PC-9 (cell line): ENCODE results near the gene CRADD. TPM values are rescaled to one million over a fixed set of nuclear protein-coding genes. Genes with fewer than 3 reads are reported as not detected.

Experiments used
- BruUV-seq: library from RNA; stranded (reverse); fragments of 400-500 nt; replicated peaks from 2 replicates; lab custom pipeline; 2021; lab: Mats Ljungman, UMichigan
- CTCF ChIA-PET: fragments of 300-600 bp; sonication (Branson Sonifier 250); formaldehyde crosslinking; loops from one replicate; lab custom pipeline; 2022; ENCODE audit warnings: antibody characterized with exemption; lab: Charles Lee
- POLR2A ChIA-PET: fragments of 300-600 bp; sonication (Branson Sonifier 250); formaldehyde crosslinking; loops from one replicate; lab custom pipeline; 2022; ENCODE audit warnings: antibody characterized with exemption; ENCODE audit not compliant: unreplicated experiment; lab: Charles Lee
- DNase-seq, 2 experiments: peaks; one replicate each; pipeline versions ENCODE4 v3.0.0 to v3.0.0-alpha.2; 2015 to 2022; ENCODE audit warnings: mixed read lengths in 1 of 2
- H2AFZ ChIP-seq: fragments of 200-600 bp; sonication (generic); 2 replicates; pipeline ENCODE4 v1.8.1; 2017; ENCODE audit warnings: antibody characterized with exemption
- H3F3A ChIP-seq: fragments of 200-600 bp; sonication (generic); 2 replicates; pipeline ENCODE4 v1.8.1; 2017; ENCODE audit warnings: antibody characterized with exemption, mild to moderate bottlenecking, low read depth; ENCODE audit not compliant: insufficient read depth
- H3K27ac ChIP-seq: fragments of 200-600 bp; sonication (generic); 2 replicates; pipeline ENCODE4 v1.6.1; 2016; ENCODE audit warnings: mixed run types
- H3K27me3 ChIP-seq: fragments of 200-600 bp; sonication (generic); 2 replicates; pipeline ENCODE4 v1.6.1; 2016; ENCODE audit warnings: low read depth, mixed run types; ENCODE audit not compliant: insufficient read depth
- H3K36me3 ChIP-seq: fragments of 200-600 bp; sonication (generic); 2 replicates; pipeline ENCODE4 v1.6.1; 2016; ENCODE audit warnings: low read depth, mixed run types
- H3K4me1 ChIP-seq: fragments of 200-600 bp; sonication (generic); replicated peaks from 2 replicates; pipeline ENCODE4 v1.6.1; 2016; ENCODE audit warnings: mixed run types; ENCODE audit not compliant: insufficient read depth
- H3K4me2 ChIP-seq: fragments of 200-600 bp; sonication (generic); 2 replicates; pipeline ENCODE4 v1.6.1; 2017; ENCODE audit warnings: mixed run types
- H3K4me3 ChIP-seq: fragments of 200-600 bp; sonication (generic); 2 replicates; pipeline ENCODE4 v1.6.1; 2016; ENCODE audit warnings: mixed run types
- H3K79me2 ChIP-seq: fragments of 200-600 bp; sonication (generic); 2 replicates; pipeline ENCODE4 v1.6.1; 2017; ENCODE audit warnings: low read depth, mixed run types
- H3K9me2 ChIP-seq: fragments of 200-600 bp; sonication (generic); 2 replicates; pipeline ENCODE4 v1.8.1; 2017; ENCODE audit warnings: mild to moderate bottlenecking; ENCODE audit not compliant: insufficient read depth
- H3K9me3 ChIP-seq: fragments of 200-600 bp; sonication (generic); 2 replicates; pipeline ENCODE4 v1.8.1; 2016; ENCODE audit warnings: low read depth; ENCODE audit not compliant: insufficient read depth
- H4K20me1 ChIP-seq: fragments of 200-600 bp; sonication (generic); 2 replicates; pipeline ENCODE4 v1.8.1; 2017; ENCODE audit not compliant: insufficient read depth
- CTCF ChIP-seq: fragments of 200-600 bp; sonication (generic); conservative IDR thresholded peaks from 2 replicates; pipeline ENCODE4 v1.6.1; 2017; ENCODE audit warnings: mixed run types, antibody characterized with exemption, mild to moderate bottlenecking, moderate library complexity
- EZH2 ChIP-seq: fragments of 200-600 bp; sonication (generic); IDR thresholded peaks from 2 replicates; pipeline ENCODE4 v1.8.0; 2017; ENCODE audit warnings: antibody characterized with exemption, low read depth
- intact Hi-C: fragments of 100-400 bp; cut with micrococcal nuclease; formaldehyde crosslinking; loops from one replicate; pipeline ENCODE4 v1.10.0; 2022; ENCODE audit not compliant: unreplicated experiment
- total RNA-seq: library from RNA; stranded (reverse); gene quantifications from 2 replicates; pipeline ENCODE4 v1.2.3, GENCODE V29; 2021

Gene CRADD
- total RNA-seq, 1 experiment from 2014 or later, result 7.6 TPM

GRCh38 chr12:93670104-93670503 lies 7.1 kb upstream of the CRADD start:
- no peaks in the 10 kb centered on the region for H3K9me2 ChIP-seq

GRCh38 chr12:93671044-93671443 lies 6.1 kb upstream of the CRADD start:
- Histone ChIP-seq H3K4me3 (no peak overlapping the region), H3K27me3 (no peaks in the 10 kb centered on the region), H3K36me3 (no peaks in the 10 kb centered on the region), H3K9me2 (no peaks in the 10 kb centered on the region), H3F3A (no peaks in the 10 kb centered on the region), H2AFZ (no peak overlapping the region; the same call in 1 of the 2 replicates), H3K79me2 (no peaks in the 10 kb centered on the region), H3K4me1 (no peaks in the 10 kb centered on the region), H3K27ac (no peak overlapping the region), H3K4me2 (no peak overlapping the region), H3K9me3 (0 out of 2 replicates have a peak, but pooled peaks cover 7% of the 10 kb centered on the region), H4K20me1 (no peaks in the 10 kb centered on the region)
- TF ChIP-seq EZH2 (no peak), CTCF (no peak)
- no peak for DNase-seq
- intact Hi-C loops, result no loop called here
- ChIA-PET CTCF (no interaction called here), POLR2A (interaction anchor here (0.6 to 0.7 kb wide), 2 partner anchors 37 to 344 kb away, joined by 3 read pairs; no protein-coding TSS in a partner anchor)
- BruUV-seq, result no TSS peak

More at GRCh38 chr12:93670104-93670503, 7.1 kb upstream of the CRADD start:
- H2AFZ ChIP-seq, result no peak overlapping the region
- BruUV-seq, result no TSS peak
- ChIA-PET POLR2A (no interaction called here), CTCF (no interaction called here)
- no peak for DNase-seq
- no peak overlapping the region for H3K4me3 ChIP-seq
- H3K79me2 ChIP-seq, result no peaks in the 10 kb centered on the region
- H3K36me3 ChIP-seq, result no peaks in the 10 kb centered on the region
- intact Hi-C loops, result no loop called here
- no peak overlapping the region for H3K4me2 ChIP-seq
- no peaks in the 10 kb centered on the region for H3K27me3 ChIP-seq
- H3F3A ChIP-seq, result no peaks in the 10 kb centered on the region
- TF ChIP-seq EZH2 (no peak), CTCF (no peak)
- H3K4me1 ChIP-seq, result no peaks in the 10 kb centered on the region
- no peaks in the 10 kb centered on the region for H4K20me1 ChIP-seq
- no peak overlapping the region for H3K27ac ChIP-seq
- H3K9me3 ChIP-seq, result 0 out of 2 replicates have a peak, but pooled peaks cover 3% of the 10 kb centered on the region

- Histone ChIP-seq H3K27ac (no peak overlapping the region), H4K20me1 (no peaks in the 10 kb centered on the region), H3F3A (peaks cover 4% of the 10 kb centered on the region; the same call in 1 of the 2 replicates), H3K9me2 (no peaks in the 10 kb centered on the region), H3K4me1 (peaks cover 8% of the 10 kb centered on the region), H3K4me2 (no peak overlapping the region), H3K79me2 (no peaks in the 10 kb centered on the region), H2AFZ (no peak overlapping the region), H3K27me3 (no peaks in the 10 kb centered on the region), H3K9me3 (0 out of 2 replicates have a peak, but pooled peaks cover 7% of the 10 kb centered on the region), H3K4me3 (no peak overlapping the region), H3K36me3 (no peaks in the 10 kb centered on the region)
- BruUV-seq, result no TSS peak
- CTCF ChIA-PET, result no interaction called here
- POLR2A ChIA-PET, result no interaction called here
- intact Hi-C loops, result no loop called here
- TF ChIP-seq EZH2 (no peak), CTCF (no peak)
- DNase-seq, result no peak
Measured at GRCh38 chr12:93673084-93673483, 4.1 kb upstream of the CRADD start.
